ENCODE results near the gene TGFBR3.

DNA sequence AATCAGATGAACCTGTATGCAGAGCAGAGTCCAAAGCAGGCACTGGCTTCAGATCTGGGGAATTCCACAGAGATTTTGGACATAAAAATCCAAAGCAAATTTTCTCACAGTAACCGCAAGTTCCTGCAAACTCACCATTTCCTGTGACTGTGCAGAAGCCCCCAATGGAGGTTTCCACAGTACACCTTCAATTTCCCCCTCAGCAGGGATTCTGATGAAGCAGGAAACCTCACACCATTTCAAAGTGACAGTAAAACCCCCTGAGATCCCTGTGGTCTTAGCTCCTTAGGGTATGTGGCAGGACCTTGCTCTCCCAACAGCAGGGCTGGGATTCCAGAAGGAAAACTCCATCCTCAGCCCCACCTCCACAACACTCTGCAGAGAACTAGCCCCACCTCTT is 6.0 kb upstream of the TGFBR3 start:
- TF ChIP-seq EZH2phosphoT487 (IDR thresholded peaks at IDR 0.05; ENCODE audit: insufficient read depth, low read depth) (no peak), EZH2 (IDR thresholded peaks at IDR 0.05; ENCODE audit: insufficient read depth, poor library complexity, severe bottlenecking) (no peak)

Data from GM23248 (cell line).